Fibroblast of mammary gland (primary cell): ENCODE measurements around the gene CHRNG.
A peak's percentile ranks its signal among the peaks of the same experiment; 100 is the strongest.

ENCODE experiments used
- DNase-seq: peaks from one replicate; pipeline ENCODE4 v3.0.0-alpha.2; 2010; ENCODE audit warnings: low read depth
- H3K4me3 ChIP-seq: 2 replicates; pipeline ENCODE4 v1.5.1; 2011; ENCODE audit warnings: low read depth, mild to moderate bottlenecking, low read length, moderate library complexity; ENCODE audit not compliant: control insufficient read depth
- CTCF ChIP-seq: conservative IDR thresholded peaks from 2 replicates; pipeline ENCODE4 v1.5.1; 2011; ENCODE audit warnings: low read depth, low read length, inconsistent platforms; ENCODE audit not compliant: control insufficient read depth, insufficient read depth

CHRNG gene

GRCh38 chr2:232571026-232571474 lies 31.6 kb downstream of the CHRNG start:
- TF ChIP-seq CTCF, result no peak
- no peak overlapping the region for H3K4me3 ChIP-seq
- DNase-seq, result no peak

- DNase-seq, result no peak
- no peak overlapping the region for H3K4me3 ChIP-seq
- TF ChIP-seq CTCF, result no peak
Observed at GRCh38 chr2:232573042-232573441, 33.5 kb downstream of the CHRNG start.

GRCh38 chr2:232573771-232574435 lies 34.4 kb downstream of the CHRNG start:
- TF ChIP-seq CTCF, result no peak
- no peak overlapping the region for H3K4me3 ChIP-seq
- no peak for DNase-seq

- no peak overlapping the region for H3K4me3 ChIP-seq
- no peak for TF ChIP-seq CTCF
- peak; percentile 26 for DNase-seq
Observed at GRCh38 chr2:232574674-232575403, 35.3 kb downstream of the CHRNG start.

- no peak for DNase-seq
- no peak for TF ChIP-seq CTCF
- no peak overlapping the region for H3K4me3 ChIP-seq
Observed at GRCh38 chr2:232575404-232575746, 35.9 kb downstream of the CHRNG start.

- no peak for TF ChIP-seq CTCF
- DNase-seq, result peak; percentile 20
- H3K4me3 ChIP-seq, result no peak overlapping the region
Observed at GRCh38 chr2:232576995-232577394, 37.5 kb downstream of the CHRNG start.
